ENCODE results near the gene IQGAP3. TPM values are rescaled to one million over a fixed set of nuclear protein-coding genes. Genes with fewer than 3 reads are reported as not detected.

The IQGAP3 gene
- total and polyA plus RNA-seq, 7 experiments from 2014 or later, result 0.24 to 14.4 TPM; not detected in 5

DNA sequence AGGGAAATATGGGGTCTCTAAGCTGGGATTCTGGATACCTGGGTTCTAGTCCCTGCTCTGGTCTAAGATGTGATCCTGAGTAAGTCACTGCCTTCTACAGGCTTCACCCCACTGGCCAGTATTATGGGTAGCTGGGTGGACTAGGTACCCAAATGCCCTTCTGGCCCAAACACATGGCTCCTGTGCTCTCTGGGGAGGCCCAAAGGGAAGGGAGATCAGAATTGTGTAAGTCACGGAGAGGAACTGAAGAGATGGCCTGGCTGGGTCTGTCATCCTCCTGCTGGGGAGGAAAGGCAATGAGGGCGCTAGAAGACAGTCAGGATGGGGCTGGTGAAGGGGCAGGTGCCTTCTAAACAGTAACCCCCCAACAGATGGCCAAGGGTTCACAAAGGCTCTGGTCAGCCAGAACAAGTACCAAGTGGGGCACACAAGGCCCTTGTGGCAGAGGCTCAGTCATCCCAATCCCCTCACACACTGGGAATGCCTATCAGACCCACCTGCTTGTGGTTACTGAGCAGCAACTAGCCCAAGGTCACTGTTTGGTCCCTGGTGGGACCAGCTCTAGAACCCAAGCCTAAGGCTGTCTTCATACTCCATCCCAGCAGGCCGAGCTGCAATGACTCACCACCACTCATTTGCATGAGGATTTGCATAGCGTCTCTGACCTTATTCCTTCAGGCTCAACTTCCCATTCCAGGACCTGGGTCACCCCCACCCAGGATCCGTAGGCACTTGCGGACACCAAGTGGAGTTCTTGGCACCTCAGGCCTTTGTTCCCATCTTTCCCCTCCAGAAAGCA lies 81.0 kb downstream of the IQGAP3 start:
- no peak overlapping the region for H3K4me3 ChIP-seq (ENCODE audit: low read length)
- ATAC-seq, result peak; percentile 30
- peak overlapping the region; percentile 26 to 88 (median 79) for H3K4me3 Mint-ChIP-seq
- H3K27ac ChIP-seq (ENCODE audit: low read depth, low read length), result peak overlapping the region; percentile 59
- H3K9me3 ChIP-seq (ENCODE audit: control insufficient read depth in 2 of 3, low read length in 3 of 3), result no peaks in the 10 kb centered on the region
- CTCF ChIA-PET, result interaction anchor here (0.7 to 4.8 kb wide), 8 partner anchors 9 to 236 kb away, joined by 3 to 22 read pairs (median 4); partner anchors contain the start of gene MEF2D
- intact Hi-C loops (cut with micrococcal nuclease), result no loop called here
- no peaks in the 10 kb centered on the region for H3K27me3 ChIP-seq (ENCODE audit: control insufficient read depth in 2 of 2, insufficient read depth in 2 of 2, low read length in 2 of 2)
- no peak for DNase-seq
- H3K27me3 Mint-ChIP-seq, result no peaks in the 10 kb centered on the region
- peaks cover 0 to 4% (median under 1%) of the 10 kb centered on the region in 3 experiments for H3K36me3 ChIP-seq (ENCODE audit: control insufficient read depth in 2 of 3, insufficient read depth in 3 of 3, low read length in 3 of 3)
- POLR2A ChIA-PET, result interaction anchor here (0.5 to 16.2 kb wide), 7 partner anchors 9 to 365 kb away, joined by 3 to 256 read pairs (median 3); partner anchors contain the start of genes MEF2D and NAXE
- peaks cover 84 to 100% (median 97%) of the 10 kb centered on the region in 7 donors for H3K4me1 Mint-ChIP-seq
- peaks cover 94 to 97% of the 10 kb centered on the region in 2 donors for H3K4me1 ChIP-seq (ENCODE audit: control insufficient read depth in 2 of 2, insufficient read depth in 2 of 2, low read length in 2 of 2)
- H3K9me3 Mint-ChIP-seq, result peaks cover 0 to 1% (median 0%) of the 10 kb centered on the region in 11 donors
- peaks cover 5 to 14% (median 7%) of the 10 kb centered on the region in 5 donors for H3K36me3 Mint-ChIP-seq
- H3K27ac Mint-ChIP-seq, result peak overlapping the region; percentile 81 to 99 (median 93)

GRCh38 chr1:156490401-156491032 lies 81.8 kb downstream of the IQGAP3 start:
- H3K36me3 ChIP-seq (ENCODE audit: control insufficient read depth in 2 of 3, insufficient read depth in 3 of 3, low read length in 3 of 3), result peaks cover 0 to 5% (median 4%) of the 10 kb centered on the region in 3 experiments
- H3K27ac ChIP-seq (ENCODE audit: low read depth, low read length), result peak overlapping the region; percentile 59
- no peaks in the 10 kb centered on the region for H3K27me3 ChIP-seq (ENCODE audit: control insufficient read depth in 2 of 2, insufficient read depth in 2 of 2, low read length in 2 of 2)
- Mint-ChIP-seq H3K36me3 (peaks cover 5 to 9% (median 8%) of the 10 kb centered on the region in 5 donors), H3K9me3 (peaks cover 0 to 1% (median 0%) of the 10 kb centered on the region in 11 donors), H3K4me3 (peak overlapping the region; percentile 71 to 88 (median 82)), H3K4me1 (peaks cover 82 to 98% (median 94%) of the 10 kb centered on the region in 7 donors), H3K27ac (peak overlapping the region; percentile 81 to 99 (median 93)), H3K27me3 (no peaks in the 10 kb centered on the region)
- CTCF ChIA-PET, result interaction anchor here (0.7 to 4.8 kb wide), 7 partner anchors 8 to 237 kb away, joined by 3 to 22 read pairs (median 4); partner anchors contain the start of gene MEF2D
- POLR2A ChIA-PET, result interaction anchor here (0.6 to 16.2 kb wide), 6 partner anchors 9 to 101 kb away, joined by 3 to 256 read pairs (median 3); partner anchors contain the start of genes MEF2D and NAXE
- H3K4me1 ChIP-seq (ENCODE audit: control insufficient read depth in 2 of 2, insufficient read depth in 2 of 2, low read length in 2 of 2), result peaks cover 87 to 97% of the 10 kb centered on the region in 2 donors
- ATAC-seq, result no peak
- H3K9me3 ChIP-seq (ENCODE audit: control insufficient read depth in 2 of 3, low read length in 3 of 3), result no peaks in the 10 kb centered on the region
- no peak for DNase-seq
- intact Hi-C loops (cut with micrococcal nuclease), result no loop called here
- H3K4me3 ChIP-seq (ENCODE audit: low read length), result no peak overlapping the region

DNA sequence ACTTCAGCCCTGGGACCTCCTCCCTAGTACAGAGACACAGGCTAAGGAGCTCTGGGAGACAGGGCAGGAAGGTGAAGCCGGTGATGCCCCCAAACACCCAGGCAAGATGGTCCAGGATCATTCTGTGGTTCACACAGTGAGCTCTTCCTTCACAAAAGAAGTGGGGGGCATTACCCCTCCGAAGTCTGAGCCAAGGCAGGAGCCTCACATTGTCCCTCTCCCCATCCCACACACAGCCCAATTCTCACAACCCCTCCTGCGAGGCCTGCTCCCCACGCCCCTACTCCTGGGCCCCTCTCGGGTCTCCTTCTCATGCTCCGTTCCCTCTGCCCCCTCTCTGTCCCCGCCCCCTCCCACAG lies 82.5 kb downstream of the IQGAP3 start:
- no peak for ATAC-seq
- no peak for DNase-seq
- H3K4me1 Mint-ChIP-seq, result peaks cover 77 to 97% (median 90%) of the 10 kb centered on the region in 7 donors
- no peaks in the 10 kb centered on the region for H3K9me3 ChIP-seq (ENCODE audit: control insufficient read depth in 2 of 3, low read length in 3 of 3)
- peak overlapping the region; percentile 26 for H3K4me3 ChIP-seq (ENCODE audit: low read length)
- peaks cover 81 to 97% of the 10 kb centered on the region in 2 donors for H3K4me1 ChIP-seq (ENCODE audit: control insufficient read depth in 2 of 2, insufficient read depth in 2 of 2, low read length in 2 of 2)
- ChIA-PET POLR2A (interaction anchor here (0.8 to 16.2 kb wide), 4 partner anchors 10 to 35 kb away, joined by 3 to 256 read pairs (median 5); partner anchors contain the start of gene MEF2D), CTCF (interaction anchor here (0.6 to 4.8 kb wide), 5 partner anchors 7 to 500 kb away, joined by 3 to 22 read pairs (median 7); partner anchors contain the start of gene MEF2D)
- intact Hi-C loops (cut with micrococcal nuclease), result loop anchor here (5.0 kb wide), 2 partner anchors 32 to 47 kb away; no protein-coding TSS in a partner anchor
- peak overlapping the region; percentile 58 to 99 (median 94) for H3K27ac Mint-ChIP-seq
- H3K27ac ChIP-seq (ENCODE audit: low read depth, low read length), result peak overlapping the region; percentile 59
- H3K27me3 Mint-ChIP-seq, result no peaks in the 10 kb centered on the region
- H3K36me3 ChIP-seq (ENCODE audit: control insufficient read depth in 2 of 3, insufficient read depth in 3 of 3, low read length in 3 of 3), result peaks cover 0 to 5% (median 1%) of the 10 kb centered on the region in 3 experiments
- no peaks in the 10 kb centered on the region for H3K27me3 ChIP-seq (ENCODE audit: control insufficient read depth in 2 of 2, insufficient read depth in 2 of 2, low read length in 2 of 2)
- peaks cover under 1 to 8% (median 5%) of the 10 kb centered on the region in 5 donors for H3K36me3 Mint-ChIP-seq
- H3K9me3 Mint-ChIP-seq, result peaks cover 0 to 1% (median 0%) of the 10 kb centered on the region in 11 donors
- H3K4me3 Mint-ChIP-seq, result peak overlapping the region; percentile 71 to 88 (median 80)

DNA sequence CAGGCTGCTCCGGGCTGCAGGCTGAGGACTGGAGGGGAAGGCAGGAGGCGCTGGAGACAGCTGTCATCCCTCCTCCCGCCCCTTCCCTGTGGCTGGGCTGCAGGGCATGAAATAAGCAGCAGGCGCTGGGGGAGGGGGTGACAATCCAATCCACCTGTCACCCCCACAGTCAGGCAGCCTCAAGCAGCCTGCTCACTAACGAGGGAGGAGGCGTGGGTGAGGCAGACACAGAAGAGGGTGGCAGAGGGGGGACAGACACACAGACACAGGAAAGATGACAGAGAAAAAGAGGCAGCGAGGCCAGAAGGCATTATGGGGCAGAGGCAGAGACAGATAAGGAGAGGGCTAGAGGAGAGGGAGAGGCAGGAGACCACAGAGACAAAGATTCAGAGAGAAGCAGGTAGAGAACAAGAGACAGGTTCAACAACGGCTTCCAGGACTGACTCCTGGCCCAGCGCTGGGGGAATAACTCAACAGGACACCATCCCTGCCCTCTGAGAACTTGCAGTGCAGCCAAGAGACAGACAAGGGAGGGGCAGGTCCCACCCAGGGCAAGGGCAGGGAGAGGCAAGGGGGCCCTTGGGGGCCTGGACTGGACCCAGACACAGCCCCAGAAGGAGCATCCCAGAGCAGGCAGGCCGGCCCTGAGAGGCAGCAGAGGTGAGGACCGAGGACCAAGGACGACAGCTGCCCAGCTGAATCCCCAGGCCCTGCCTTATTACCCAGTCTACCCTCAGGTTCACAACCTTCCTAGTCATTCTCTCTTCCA lies 83.0 kb downstream of the IQGAP3 start:
- peak in 6 of 9 donors; percentile 23 to 53 (median 36) for DNase-seq
- Histone ChIP-seq H3K4me1 (ENCODE audit: control insufficient read depth in 2 of 2, insufficient read depth in 2 of 2, low read length in 2 of 2) (peaks cover 75 to 92% of the 10 kb centered on the region in 2 donors), H3K27ac (ENCODE audit: low read depth, low read length) (peak overlapping the region; percentile 59), H3K9me3 (ENCODE audit: control insufficient read depth in 2 of 3, low read length in 3 of 3) (no peaks in the 10 kb centered on the region), H3K27me3 (ENCODE audit: control insufficient read depth in 2 of 2, insufficient read depth in 2 of 2, low read length in 2 of 2) (no peaks in the 10 kb centered on the region), H3K36me3 (ENCODE audit: control insufficient read depth in 2 of 3, insufficient read depth in 3 of 3, low read length in 3 of 3) (peaks cover 0 to 11% (median 0%) of the 10 kb centered on the region in 3 experiments), H3K4me3 (ENCODE audit: low read length) (peak overlapping the region; percentile 26)
- ChIA-PET CTCF (interaction anchor here (0.6 to 4.8 kb wide), 3 partner anchors 9 to 499 kb away, joined by 3 to 22 read pairs (median 8); partner anchors contain the start of gene MEF2D), POLR2A (interaction anchor here (0.8 to 16.2 kb wide), 4 partner anchors 11 to 102 kb away, joined by 3 to 256 read pairs (median 4); partner anchors contain the start of genes MEF2D and NAXE)
- peaks cover 0 to 1% (median 0%) of the 10 kb centered on the region in 11 donors for H3K9me3 Mint-ChIP-seq
- peak overlapping the region; percentile 65 to 99 (median 94) for H3K27ac Mint-ChIP-seq
- peak overlapping the region; percentile 74 to 88 (median 80) for H3K4me3 Mint-ChIP-seq
- peak; percentile 53 for ATAC-seq
- intact Hi-C loops (cut with micrococcal nuclease), result loop anchor here (5.0 kb wide), 2 partner anchors 33 to 48 kb away; no protein-coding TSS in a partner anchor
- no peaks in the 10 kb centered on the region for H3K27me3 Mint-ChIP-seq
- peaks cover 78 to 97% (median 90%) of the 10 kb centered on the region in 7 donors for H3K4me1 Mint-ChIP-seq
- peaks cover 0 to 10% (median 4%) of the 10 kb centered on the region in 5 donors for H3K36me3 Mint-ChIP-seq

DNA sequence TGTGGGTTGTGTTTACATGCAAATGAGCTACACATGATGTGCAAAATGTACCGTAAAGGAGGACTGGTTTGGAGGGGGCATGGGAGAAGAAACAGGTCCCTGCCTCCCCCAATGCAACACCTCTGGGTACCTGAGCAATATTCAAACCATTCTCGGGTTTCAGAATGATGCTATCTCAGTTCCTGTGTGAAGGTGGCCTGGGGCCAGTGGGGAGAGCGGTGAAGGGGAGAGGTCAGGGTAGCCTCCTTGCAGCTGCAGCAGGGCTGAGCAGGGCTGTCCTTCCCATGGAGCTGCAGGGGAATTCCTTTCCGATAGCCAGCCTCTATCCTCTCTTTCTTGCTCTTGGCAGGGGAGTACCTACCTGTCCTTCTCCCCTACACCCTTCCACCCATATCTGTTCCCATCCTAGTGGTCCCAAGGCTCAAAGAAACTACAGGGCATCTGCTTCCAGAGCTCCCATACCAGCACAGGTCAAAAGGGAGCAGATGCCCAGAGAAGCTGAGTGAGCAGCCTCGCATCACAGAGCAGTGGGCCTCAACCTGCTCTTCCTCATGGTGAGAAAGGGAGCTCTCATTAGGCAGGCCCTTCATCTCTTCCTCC lies 83.7 kb downstream of the IQGAP3 start:
- no peaks in the 10 kb centered on the region for H3K27me3 ChIP-seq (ENCODE audit: control insufficient read depth in 2 of 2, insufficient read depth in 2 of 2, low read length in 2 of 2)
- peaks cover 0 to 11% (median 4%) of the 10 kb centered on the region in 5 donors for H3K36me3 Mint-ChIP-seq
- ATAC-seq, result peak; percentile 10
- peaks cover 80 to 97% (median 90%) of the 10 kb centered on the region in 7 donors for H3K4me1 Mint-ChIP-seq
- H3K4me3 Mint-ChIP-seq, result peak overlapping the region; percentile 71 to 88 (median 80)
- no peaks in the 10 kb centered on the region for H3K9me3 ChIP-seq (ENCODE audit: control insufficient read depth in 2 of 3, low read length in 3 of 3)
- H3K4me3 ChIP-seq (ENCODE audit: low read length), result peak overlapping the region; percentile 26
- ChIA-PET CTCF (interaction anchor here (3.4 to 4.8 kb wide), 2 partner anchors 8 to 12 kb away, joined by 8 to 22 read pairs; partner anchors contain the start of gene MEF2D), POLR2A (interaction anchor here (0.9 to 16.2 kb wide), 3 partner anchors 11 to 103 kb away, joined by 3 to 256 read pairs (median 3); partner anchors contain the start of genes MEF2D and NAXE)
- H3K36me3 ChIP-seq (ENCODE audit: control insufficient read depth in 2 of 3, insufficient read depth in 3 of 3, low read length in 3 of 3), result peaks cover 0 to 17% (median 1%) of the 10 kb centered on the region in 3 experiments
- intact Hi-C loops (cut with micrococcal nuclease), result loop anchor here (5.0 kb wide), 2 partner anchors 34 to 49 kb away; no protein-coding TSS in a partner anchor
- H3K9me3 Mint-ChIP-seq, result peaks cover 0 to 1% (median 0%) of the 10 kb centered on the region in 11 donors
- peak overlapping the region; percentile 59 for H3K27ac ChIP-seq (ENCODE audit: low read depth, low read length)
- no peaks in the 10 kb centered on the region for H3K27me3 Mint-ChIP-seq
- DNase-seq, result no peak
- peak overlapping the region; percentile 65 to 99 (median 94) for H3K27ac Mint-ChIP-seq
- H3K4me1 ChIP-seq (ENCODE audit: control insufficient read depth in 2 of 2, insufficient read depth in 2 of 2, low read length in 2 of 2), result peaks cover 68 to 86% of the 10 kb centered on the region in 2 donors
